Eye (tissue), 1 donor: ENCODE data around the gene MRPL38.

Experiments
- DNase-seq: peaks from one replicate; pipeline ENCODE4 v3.0.0-alpha.2; 2015

MRPL38 gene

DNA sequence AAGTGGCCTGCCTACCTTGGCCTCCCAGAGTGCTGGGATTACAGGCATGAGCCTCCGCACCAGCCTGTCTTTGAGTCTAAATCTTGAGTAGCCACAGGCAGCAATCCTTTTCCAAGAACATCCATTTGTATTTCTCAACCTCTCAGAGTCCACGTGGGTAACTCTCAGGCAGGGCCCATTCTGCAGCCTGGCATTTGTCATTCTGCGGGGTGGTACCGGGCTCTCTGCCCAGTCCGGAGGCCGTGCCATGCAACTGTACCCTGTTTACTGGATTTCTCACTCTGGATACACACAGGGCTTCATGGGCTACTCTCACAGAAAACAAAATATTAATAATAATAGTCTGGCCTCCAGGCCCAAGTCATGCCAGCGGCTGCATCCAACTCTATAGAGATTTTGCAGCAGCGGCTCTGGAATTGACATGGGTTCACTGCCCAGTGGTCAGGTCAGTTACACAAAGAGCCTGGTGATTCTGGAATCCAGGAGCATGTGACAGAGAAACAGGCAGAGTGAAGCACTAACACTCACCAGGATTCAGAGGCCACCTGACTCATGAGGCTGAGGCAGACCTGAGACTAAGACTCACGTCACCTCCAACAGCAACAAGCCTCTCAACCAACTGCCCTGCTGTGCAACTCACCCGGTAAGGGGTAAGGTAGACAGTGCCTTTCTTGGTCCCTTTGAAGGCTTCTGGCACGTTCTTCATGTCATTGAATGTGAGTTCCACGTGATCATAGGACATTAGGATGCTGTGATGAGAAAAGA is 53.6 kb downstream of the MRPL38 start:
- DNase-seq = no peak

DNA sequence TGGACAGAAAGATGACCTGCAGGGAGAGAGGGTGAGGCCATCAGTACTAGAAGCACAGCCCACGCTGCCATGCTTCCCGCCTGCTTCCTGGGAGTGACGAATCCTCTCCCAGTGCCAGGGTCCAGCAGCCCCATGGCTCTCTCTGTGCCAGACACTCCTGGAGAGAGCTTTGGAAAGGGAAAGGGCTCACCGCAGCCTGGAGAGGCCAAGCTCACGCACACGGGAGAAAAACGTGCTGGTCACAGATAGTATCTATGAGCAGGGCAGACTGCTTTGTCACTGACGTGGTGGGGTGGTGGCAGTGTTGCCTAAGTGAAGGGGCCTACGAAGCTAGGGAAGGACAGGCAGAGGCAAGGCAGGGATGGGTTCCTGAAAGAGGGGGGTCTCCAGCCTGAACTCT is 55.0 kb downstream of the MRPL38 start:
- DNase-seq = no peak

DNA sequence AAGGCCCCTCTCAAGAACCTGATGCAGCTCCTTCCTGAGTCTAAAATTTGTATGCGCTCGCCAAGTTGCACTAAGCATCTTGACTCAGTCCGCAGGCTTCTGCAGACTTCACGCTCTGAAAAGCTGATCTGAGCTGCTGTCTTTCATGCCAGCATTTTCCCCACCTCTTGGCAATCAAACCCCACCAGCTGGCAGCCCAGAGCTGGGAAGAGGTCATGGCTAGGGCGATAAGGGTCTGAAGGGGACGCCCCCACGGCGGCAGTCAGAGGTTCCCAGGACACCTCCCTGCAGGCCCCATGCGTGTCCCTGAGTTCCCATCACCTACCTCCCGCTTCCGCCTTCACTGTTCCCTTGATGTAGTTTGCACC is 55.4 kb downstream of the MRPL38 start:
- DNase-seq = no peak
